ENCODE results near the gene VWC2L.

Gene VWC2L

DNA sequence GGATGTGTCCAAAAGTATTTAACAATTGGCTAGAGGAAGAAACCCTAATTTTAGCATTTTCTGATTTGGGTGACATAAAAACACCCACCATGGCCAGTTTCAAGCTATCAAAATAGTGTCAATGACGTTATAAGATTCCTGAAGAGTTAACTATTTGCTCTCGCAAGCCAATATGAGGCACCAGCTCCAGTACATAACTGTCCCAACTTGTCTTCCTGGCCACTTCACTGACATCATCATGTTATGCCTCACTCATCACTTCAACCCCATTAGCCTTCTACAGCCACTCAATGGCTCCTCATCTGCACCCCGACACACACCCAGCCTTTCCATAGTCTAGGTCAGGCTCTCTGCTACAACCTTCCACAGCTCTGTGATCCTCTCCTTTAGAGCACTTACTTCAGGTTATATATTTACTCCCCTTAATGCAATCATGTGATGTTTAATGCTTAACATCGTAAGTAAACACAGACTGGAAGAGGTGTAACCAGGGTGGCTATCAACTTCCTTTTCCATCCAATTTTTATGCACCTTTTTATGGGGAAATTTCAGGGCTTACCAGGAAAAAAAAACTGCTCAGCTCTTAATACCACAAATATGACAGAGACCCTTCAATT, 158.7 kb downstream of the VWC2L start:
- no peak for DNase-seq

DNA sequence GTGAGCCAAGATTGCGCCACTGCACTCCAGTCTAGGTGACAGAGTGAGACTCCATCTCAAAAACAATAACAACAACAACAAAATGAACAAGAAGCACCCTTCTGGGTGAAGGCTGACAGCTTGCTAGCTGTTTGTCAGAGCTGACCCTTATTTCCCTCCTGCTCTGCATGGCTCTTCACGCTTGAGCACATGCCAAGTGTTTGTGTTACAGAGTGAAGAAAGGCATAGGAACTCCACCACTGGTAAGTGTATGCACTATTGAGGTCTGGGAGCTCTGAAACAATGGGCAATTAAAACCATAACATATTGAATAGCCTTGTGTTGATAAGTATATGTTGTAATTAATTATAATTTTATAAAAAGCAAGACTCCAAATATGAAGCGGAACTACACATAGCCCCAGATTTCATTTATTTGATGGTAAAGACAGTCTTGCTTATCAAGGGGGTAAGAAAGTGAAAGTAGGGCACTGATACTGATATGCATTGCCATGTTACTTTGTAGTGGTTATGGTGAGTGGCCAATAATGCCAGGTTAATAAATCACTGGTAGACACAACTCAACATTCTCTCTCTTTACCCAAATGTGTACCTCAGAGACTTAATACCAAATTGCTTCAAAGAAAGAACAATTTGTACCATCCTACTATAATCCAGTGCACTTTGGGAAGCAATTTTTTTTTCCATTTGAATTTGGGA, 163.4 kb downstream of the VWC2L start:
- no peak for DNase-seq
- H3K4me1 ChIP-seq (ENCODE audit: low read length), result no peaks in the 10 kb centered on the region
- H2AFZ ChIP-seq (ENCODE audit: low read length), result no peak overlapping the region
- H3K9me2 ChIP-seq (replicated peaks; ENCODE audit: insufficient read depth, low read length), result no peaks in the 10 kb centered on the region
- TF ChIP-seq EZH2 (optimal IDR thresholded peaks at IDR 0.05; ENCODE audit: low read depth, low read length), result no peak
- TF ChIP-seq, protein P1, sequence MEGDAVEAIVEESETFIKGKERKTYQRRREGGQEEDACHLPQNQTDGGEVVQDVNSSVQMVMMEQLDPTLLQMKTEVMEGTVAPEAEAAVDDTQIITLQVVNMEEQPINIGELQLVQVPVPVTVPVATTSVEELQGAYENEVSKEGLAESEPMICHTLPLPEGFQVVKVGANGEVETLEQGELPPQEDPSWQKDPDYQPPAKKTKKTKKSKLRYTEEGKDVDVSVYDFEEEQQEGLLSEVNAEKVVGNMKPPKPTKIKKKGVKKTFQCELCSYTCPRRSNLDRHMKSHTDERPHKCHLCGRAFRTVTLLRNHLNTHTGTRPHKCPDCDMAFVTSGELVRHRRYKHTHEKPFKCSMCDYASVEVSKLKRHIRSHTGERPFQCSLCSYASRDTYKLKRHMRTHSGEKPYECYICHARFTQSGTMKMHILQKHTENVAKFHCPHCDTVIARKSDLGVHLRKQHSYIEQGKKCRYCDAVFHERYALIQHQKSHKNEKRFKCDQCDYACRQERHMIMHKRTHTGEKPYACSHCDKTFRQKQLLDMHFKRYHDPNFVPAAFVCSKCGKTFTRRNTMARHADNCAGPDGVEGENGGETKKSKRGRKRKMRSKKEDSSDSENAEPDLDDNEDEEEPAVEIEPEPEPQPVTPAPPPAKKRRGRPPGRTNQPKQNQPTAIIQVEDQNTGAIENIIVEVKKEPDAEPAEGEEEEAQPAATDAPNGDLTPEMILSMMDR (IDR thresholded peaks at IDR 0.05; ENCODE audit: low read length), result no peak
- no peak for TF ChIP-seq EZH2phosphoT487 (IDR thresholded peaks at IDR 0.05; ENCODE audit: low read length)
- H3K36me3 ChIP-seq (replicated peaks; ENCODE audit: insufficient read depth, low read length), result no peaks in the 10 kb centered on the region
- no peak overlapping the region for H3K27ac ChIP-seq (ENCODE audit: low read length)
- no peaks in the 10 kb centered on the region for H3K79me2 ChIP-seq (ENCODE audit: low read length)
- H3K4me2 ChIP-seq (ENCODE audit: low read depth, low read length), result no peak overlapping the region
- no peak overlapping the region for H3K4me3 ChIP-seq (ENCODE audit: low read length)
- no peak overlapping the region for H3K9ac ChIP-seq (ENCODE audit: low read length)
- no peaks in the 10 kb centered on the region for H3K27me3 ChIP-seq (replicated peaks; ENCODE audit: insufficient read depth, low read length)
- H3K9me3 ChIP-seq (replicated peaks; ENCODE audit: insufficient read depth, low read length), result no peaks in the 10 kb centered on the region
- H4K20me1 ChIP-seq (ENCODE audit: insufficient read depth, low read length), result no peaks in the 10 kb centered on the region
- H3F3A ChIP-seq (ENCODE audit: insufficient read depth, low read length), result no peaks in the 10 kb centered on the region

More for the DNA sequence above, 158.7 kb downstream of the VWC2L start:
- H3K27ac ChIP-seq (ENCODE audit: low read length), result no peak overlapping the region
- no peaks in the 10 kb centered on the region for H3K27me3 ChIP-seq (replicated peaks; ENCODE audit: insufficient read depth, low read length)
- H3K36me3 ChIP-seq (replicated peaks; ENCODE audit: insufficient read depth, low read length), result no peaks in the 10 kb centered on the region
- TF ChIP-seq, protein P1 (IDR thresholded peaks at IDR 0.05; ENCODE audit: low read length), result no peak
- TF ChIP-seq EZH2 (optimal IDR thresholded peaks at IDR 0.05; ENCODE audit: low read depth, low read length), result no peak
- no peak for TF ChIP-seq EZH2phosphoT487 (IDR thresholded peaks at IDR 0.05; ENCODE audit: low read length)
- no peak overlapping the region for H3K4me3 ChIP-seq (ENCODE audit: low read length)
- no peak overlapping the region for H3K9ac ChIP-seq (ENCODE audit: low read length)
- no peaks in the 10 kb centered on the region for H4K20me1 ChIP-seq (ENCODE audit: insufficient read depth, low read length)
- H2AFZ ChIP-seq (ENCODE audit: low read length), result no peak overlapping the region
- no peaks in the 10 kb centered on the region for H3K4me1 ChIP-seq (ENCODE audit: low read length)
- H3F3A ChIP-seq (ENCODE audit: insufficient read depth, low read length), result no peaks in the 10 kb centered on the region
- H3K9me3 ChIP-seq (replicated peaks; ENCODE audit: insufficient read depth, low read length), result no peaks in the 10 kb centered on the region
- H3K4me2 ChIP-seq (ENCODE audit: low read depth, low read length), result no peak overlapping the region
- H3K79me2 ChIP-seq (ENCODE audit: low read length), result no peaks in the 10 kb centered on the region
- no peaks in the 10 kb centered on the region for H3K9me2 ChIP-seq (replicated peaks; ENCODE audit: insufficient read depth, low read length)

DNA sequence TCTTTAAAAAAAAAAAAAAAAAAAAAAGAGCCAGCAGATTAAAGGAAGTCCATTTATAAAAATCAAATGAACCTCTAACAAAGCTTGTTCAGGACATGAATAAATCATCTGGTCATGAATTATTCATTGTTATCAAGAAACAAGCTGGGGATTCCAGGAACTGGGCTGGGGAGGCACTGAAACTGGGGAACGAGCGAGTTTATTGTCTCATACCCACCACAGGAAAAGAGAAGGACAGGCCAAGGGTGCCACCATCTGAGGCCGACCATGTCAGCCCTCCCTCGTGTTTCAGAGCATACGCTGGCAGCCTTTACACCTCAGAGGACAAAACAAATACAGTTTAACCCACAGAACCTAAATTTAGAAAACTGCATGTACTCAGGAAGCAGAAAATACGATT, 164.2 kb downstream of the VWC2L start:
- DNase-seq, result no peak
- H2AFZ ChIP-seq (ENCODE audit: low read length), result no peak overlapping the region
- H3K9me3 ChIP-seq (replicated peaks; ENCODE audit: insufficient read depth, low read length), result no peaks in the 10 kb centered on the region
- no peaks in the 10 kb centered on the region for H3K36me3 ChIP-seq (replicated peaks; ENCODE audit: insufficient read depth, low read length)
- no peak overlapping the region for H3K4me2 ChIP-seq (ENCODE audit: low read depth, low read length)
- no peaks in the 10 kb centered on the region for H3F3A ChIP-seq (ENCODE audit: insufficient read depth, low read length)
- no peak overlapping the region for H3K27ac ChIP-seq (ENCODE audit: low read length)
- no peaks in the 10 kb centered on the region for H4K20me1 ChIP-seq (ENCODE audit: insufficient read depth, low read length)
- TF ChIP-seq, protein P1 (IDR thresholded peaks at IDR 0.05; ENCODE audit: low read length), result no peak
- TF ChIP-seq EZH2phosphoT487 (IDR thresholded peaks at IDR 0.05; ENCODE audit: low read length), result no peak
- TF ChIP-seq EZH2 (optimal IDR thresholded peaks at IDR 0.05; ENCODE audit: low read depth, low read length), result no peak
- no peak overlapping the region for H3K9ac ChIP-seq (ENCODE audit: low read length)
- no peak overlapping the region for H3K4me3 ChIP-seq (ENCODE audit: low read length)
- no peaks in the 10 kb centered on the region for H3K9me2 ChIP-seq (replicated peaks; ENCODE audit: insufficient read depth, low read length)
- no peaks in the 10 kb centered on the region for H3K27me3 ChIP-seq (replicated peaks; ENCODE audit: insufficient read depth, low read length)
- no peaks in the 10 kb centered on the region for H3K4me1 ChIP-seq (ENCODE audit: low read length)
- no peaks in the 10 kb centered on the region for H3K79me2 ChIP-seq (ENCODE audit: low read length)
